ENCODE results near the gene FAM240A. TPM values are rescaled to one million over a fixed set of nuclear protein-coding genes. Genes with fewer than 3 reads are reported as not detected.

FAM240A gene
- total RNA-seq, 3 donors from 2014 or later (not counting 1 experiment from before 2014, with no cell fraction given): not detected

- peak in 1 of 2 donors; percentile 21 for DNase-seq
- Histone ChIP-seq H3K36me3 (ENCODE audit: control insufficient read depth, insufficient read depth, low read length) (no peaks in the 10 kb centered on the region), H3K27ac (ENCODE audit: low read length) (no peak overlapping the region), H3K4me3 (ENCODE audit: low read length) (no peak overlapping the region), H3K9me3 (ENCODE audit: control insufficient read depth, insufficient read depth, low read length) (no peaks in the 10 kb centered on the region), H3K4me1 (ENCODE audit: control insufficient read depth, insufficient read depth, low read length) (no peaks in the 10 kb centered on the region), H3K27me3 (ENCODE audit: control insufficient read depth, insufficient read depth, low read length) (no peaks in the 10 kb centered on the region)
- TF ChIP-seq CTCF (IDR thresholded peaks at IDR 0.05): no peak
- Mint-ChIP-seq H3K36me3 (no peaks in the 10 kb centered on the region), H3K27me3 (ENCODE audit: low read depth in 2 of 2) (no peaks in the 10 kb centered on the region), H3K4me3 (no peak overlapping the region), H3K27ac (no peak overlapping the region), H3K4me1 (no peaks in the 10 kb centered on the region), H3K9me3 (no peaks in the 10 kb centered on the region)
- intact Hi-C loops (cut with micrococcal nuclease): no loop called here
- no peak for ATAC-seq
- 54% methylated on average over 8 of the region's 8 CpGs for WGBS (ENCODE audit: insufficient coverage)
Observed at GRCh38 chr3:46663591-46664135, 51.3 kb downstream of the FAM240A start.

- H3K4me3 ChIP-seq (ENCODE audit: low read length): no peak overlapping the region
- intact Hi-C loops (cut with micrococcal nuclease): no loop called here
- H3K9me3 Mint-ChIP-seq: no peaks in the 10 kb centered on the region
- ATAC-seq (no peak), DNase-seq (no peak)
- H3K27me3 Mint-ChIP-seq (ENCODE audit: low read depth in 2 of 2): no peaks in the 10 kb centered on the region
- no peak for TF ChIP-seq CTCF (IDR thresholded peaks at IDR 0.05)
- H3K4me1 ChIP-seq (ENCODE audit: control insufficient read depth, insufficient read depth, low read length): no peaks in the 10 kb centered on the region
- H3K9me3 ChIP-seq (ENCODE audit: control insufficient read depth, insufficient read depth, low read length): no peaks in the 10 kb centered on the region
- H3K27ac ChIP-seq (ENCODE audit: low read length): no peak overlapping the region
- H3K36me3 Mint-ChIP-seq: no peaks in the 10 kb centered on the region
- WGBS (ENCODE audit: insufficient coverage): 88% methylated on average over 6 of the region's 6 CpGs
- H3K4me1 Mint-ChIP-seq: no peaks in the 10 kb centered on the region
- H3K27me3 ChIP-seq (ENCODE audit: control insufficient read depth, insufficient read depth, low read length): no peaks in the 10 kb centered on the region
- no peak overlapping the region for H3K4me3 Mint-ChIP-seq
- H3K36me3 ChIP-seq (ENCODE audit: control insufficient read depth, insufficient read depth, low read length): no peaks in the 10 kb centered on the region
- H3K27ac Mint-ChIP-seq: no peak overlapping the region
Observed at GRCh38 chr3:46664188-46664970, 52.1 kb downstream of the FAM240A start.

- H3K36me3 ChIP-seq (ENCODE audit: control insufficient read depth, insufficient read depth, low read length): no peaks in the 10 kb centered on the region
- no peaks in the 10 kb centered on the region for H3K27me3 Mint-ChIP-seq (ENCODE audit: low read depth in 2 of 2)
- no peaks in the 10 kb centered on the region for H3K4me1 Mint-ChIP-seq
- no peaks in the 10 kb centered on the region for H3K27me3 ChIP-seq (ENCODE audit: control insufficient read depth, insufficient read depth, low read length)
- DNase-seq (no peak), ATAC-seq (no peak)
- H3K4me1 ChIP-seq (ENCODE audit: control insufficient read depth, insufficient read depth, low read length): no peaks in the 10 kb centered on the region
- no peak overlapping the region for H3K27ac Mint-ChIP-seq
- H3K4me3 ChIP-seq (ENCODE audit: low read length): no peak overlapping the region
- H3K9me3 ChIP-seq (ENCODE audit: control insufficient read depth, insufficient read depth, low read length): no peaks in the 10 kb centered on the region
- no peaks in the 10 kb centered on the region for H3K9me3 Mint-ChIP-seq
- no peak overlapping the region for H3K4me3 Mint-ChIP-seq
- H3K27ac ChIP-seq (ENCODE audit: low read length): no peak overlapping the region
- intact Hi-C loops (cut with micrococcal nuclease): no loop called here
- H3K36me3 Mint-ChIP-seq: no peaks in the 10 kb centered on the region
- no peak for TF ChIP-seq CTCF (IDR thresholded peaks at IDR 0.05)
- 72% methylated on average over 22 of the region's 23 CpGs for WGBS (ENCODE audit: insufficient coverage)
Observed at GRCh38 chr3:46664971-46665762, 52.8 kb downstream of the FAM240A start.

All from natural killer cell (primary cell).